NCI-H2196 (cell line): ENCODE data around the gene ITGA11.
A peak's percentile ranks its signal among the peaks of the same experiment; 100 is the strongest.
"Not testable (repeated sequence)": the region's sequence is repeated elsewhere in the genome, so short reads cannot be mapped to it uniquely, and the experiment has no call there.

Experiments
- DNase-seq: peaks from one replicate; lab custom pipeline; 2025; ENCODE audit not compliant: unreplicated experiment; lab: John Stamatoyannopoulos, UW

ITGA11 gene

DNA sequence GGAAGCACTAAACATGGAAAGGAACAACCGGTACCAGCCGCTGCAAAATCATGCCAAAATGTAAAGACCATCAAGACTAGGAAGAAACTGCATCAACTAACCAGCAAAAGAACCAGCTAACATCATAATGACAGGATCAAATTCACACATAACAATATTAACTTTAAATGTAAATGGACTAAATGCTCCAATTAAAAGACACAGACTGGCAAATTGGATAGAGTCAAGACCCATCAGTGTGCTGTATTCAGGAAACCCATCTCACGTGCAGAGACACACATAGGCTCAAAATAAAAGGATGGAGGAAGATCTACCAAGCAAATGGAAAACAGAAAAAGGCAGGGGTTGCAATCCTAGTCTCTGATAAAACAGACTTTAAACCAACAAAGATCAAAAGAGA is 34.0 kb downstream of the ITGA11 start:
- DNase-seq: not testable (repeated sequence)

DNA sequence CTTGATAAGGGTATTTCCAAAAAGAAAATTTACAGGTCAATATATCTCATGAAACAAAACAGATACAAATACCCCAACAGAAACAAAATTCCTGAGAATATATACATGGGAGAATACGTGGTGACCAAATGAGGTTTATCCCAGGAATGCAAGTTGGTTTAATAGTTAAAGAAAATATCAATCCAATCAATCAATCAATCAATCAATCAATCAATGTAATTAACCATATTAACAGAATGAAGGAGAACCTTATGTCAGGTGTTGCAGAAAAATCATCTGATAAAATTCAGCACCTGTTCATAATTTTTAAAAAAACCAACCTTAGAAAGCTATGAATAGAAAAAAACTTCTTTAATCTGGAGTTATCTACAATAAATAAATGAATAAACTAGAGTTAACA is 35.9 kb downstream of the ITGA11 start:
- DNase-seq: no peak

DNA sequence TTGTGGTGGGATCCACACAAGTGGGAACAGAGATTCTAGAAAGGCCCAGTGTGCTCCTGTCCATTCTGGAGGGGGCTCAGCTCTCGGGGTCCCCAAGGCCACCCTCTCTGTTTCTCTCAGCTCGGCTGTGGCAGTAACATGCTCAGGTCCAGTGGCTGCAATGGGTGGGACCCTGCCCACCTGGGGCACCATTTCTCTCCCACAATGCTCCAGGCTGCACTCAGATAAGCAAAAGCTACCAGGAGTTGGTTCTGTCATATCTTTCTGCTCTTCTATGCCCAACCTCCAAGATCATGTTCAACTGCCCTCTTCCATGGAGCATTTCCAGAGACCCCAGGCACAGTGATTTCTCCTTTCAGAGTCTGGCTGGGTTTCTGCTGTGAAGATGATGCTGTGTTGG is 40.8 kb downstream of the ITGA11 start:
- no peak for DNase-seq

DNA sequence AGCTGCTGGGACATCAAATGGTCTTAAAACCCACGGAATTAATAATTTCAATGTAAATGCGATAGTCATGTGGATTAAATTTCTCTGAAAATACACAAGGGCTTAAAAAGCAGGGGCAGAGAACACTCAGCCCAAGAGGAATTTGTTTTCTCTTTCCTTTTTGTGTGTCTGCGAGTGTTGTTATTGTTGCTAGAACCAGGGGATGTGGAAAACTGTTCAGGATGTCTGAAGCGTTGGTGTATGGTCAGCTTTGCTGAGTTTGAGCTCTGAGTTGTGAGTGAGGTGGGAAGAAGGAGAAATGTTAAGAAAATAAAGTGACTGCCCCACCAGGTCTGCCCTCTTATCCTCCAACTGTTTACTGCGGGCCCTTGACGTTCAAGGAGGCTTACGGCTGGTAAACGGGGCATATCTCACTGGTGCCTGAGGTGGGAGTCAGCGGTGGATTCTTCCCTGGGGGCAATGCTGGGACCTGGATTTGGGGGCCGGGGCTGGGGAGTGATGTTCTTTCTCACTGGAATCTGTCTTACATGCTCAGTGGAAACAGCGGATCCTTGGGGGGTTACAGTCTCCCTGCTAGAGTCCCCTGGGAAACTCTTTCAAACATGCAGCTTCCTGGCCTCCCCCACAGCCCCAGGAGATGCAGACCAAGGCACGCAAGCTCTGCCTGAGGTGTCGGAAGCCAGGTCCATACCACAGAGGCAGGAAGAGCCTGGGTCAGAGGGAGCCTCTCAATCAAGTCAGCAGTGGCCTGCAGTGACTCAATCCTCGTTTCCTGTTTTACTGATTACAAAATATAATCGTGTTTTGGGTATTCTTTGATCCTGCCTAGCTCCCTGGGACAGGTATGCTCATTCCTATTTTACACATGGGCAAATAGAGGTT is 41.8 kb downstream of the ITGA11 start:
- no peak for DNase-seq

DNA sequence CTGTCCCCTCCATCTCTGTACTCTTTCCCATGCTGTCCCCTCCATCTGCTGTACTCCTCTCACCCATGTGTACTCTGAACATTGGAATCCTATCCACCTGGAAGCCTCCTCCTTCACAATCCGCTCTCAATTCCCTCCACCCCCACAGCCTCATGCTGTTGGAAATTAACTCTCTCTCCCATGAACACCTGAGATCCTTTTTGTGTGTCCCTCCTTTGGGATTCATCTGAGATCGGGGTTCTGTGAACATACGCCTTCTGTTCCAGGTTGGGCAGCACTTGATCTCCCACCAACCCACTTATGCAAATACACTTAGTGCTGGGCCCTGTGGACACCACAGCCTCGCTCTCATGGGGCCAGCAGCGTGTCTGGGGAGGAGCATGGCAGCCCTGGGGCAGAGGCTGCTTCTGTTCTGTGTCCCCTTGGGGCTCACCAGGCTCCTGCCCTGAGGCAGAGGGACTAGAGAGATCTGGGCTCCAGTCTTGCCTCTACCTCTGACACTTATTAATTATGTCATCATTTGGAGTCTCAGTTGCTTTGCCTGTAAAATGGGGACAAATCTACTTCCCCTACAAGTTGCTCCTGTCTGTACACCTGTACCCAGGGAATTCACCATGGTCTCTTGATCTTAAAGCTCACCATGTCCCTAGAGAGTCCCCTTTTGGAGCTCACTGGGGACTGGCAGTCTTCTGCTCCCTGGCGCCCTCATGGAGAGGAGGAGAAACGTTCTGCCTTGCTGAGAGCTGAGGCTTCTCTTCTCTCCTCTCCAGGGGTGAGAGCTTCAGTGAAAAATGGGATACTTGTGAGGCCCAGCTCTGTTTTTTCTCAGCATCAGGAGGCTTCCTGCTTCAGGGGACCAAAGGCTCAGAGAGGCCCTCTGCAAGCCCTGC is 42.7 kb downstream of the ITGA11 start:
- DNase-seq: no peak

DNA sequence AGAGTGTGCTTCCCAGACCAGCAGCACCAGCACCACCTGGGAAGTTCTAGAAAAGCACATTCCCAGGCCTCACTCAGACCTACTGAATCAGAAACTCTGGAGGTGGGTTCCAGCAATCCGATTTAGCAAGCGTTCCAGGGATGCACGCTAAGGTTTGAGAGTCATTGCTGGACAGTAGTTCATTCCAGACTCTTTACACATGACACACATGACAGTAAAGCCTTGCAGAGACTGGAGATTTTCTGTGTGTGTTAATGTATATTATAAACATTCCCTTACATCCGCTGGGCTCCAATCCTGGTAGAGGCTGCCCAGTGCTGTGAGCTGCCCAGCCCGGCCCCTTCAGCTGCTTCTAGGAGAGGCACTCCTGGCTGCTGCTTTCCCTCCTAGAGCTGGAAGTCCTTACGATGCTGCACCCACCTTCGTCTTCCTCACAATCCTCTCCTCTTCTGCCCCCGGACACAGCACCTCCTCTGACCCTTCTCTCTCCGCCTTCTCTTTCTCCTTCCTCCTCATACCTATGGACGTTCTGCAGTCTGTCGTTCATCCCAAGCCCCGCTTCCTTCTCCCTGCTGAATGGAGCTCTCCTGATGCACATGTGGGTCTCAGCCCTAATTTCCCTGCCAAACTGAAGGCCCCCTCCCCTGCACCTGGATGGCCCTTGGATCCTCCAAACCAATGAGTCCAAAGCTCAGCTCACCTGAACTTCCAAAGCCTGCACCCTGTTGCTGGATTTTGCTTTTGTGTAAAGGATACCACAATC is 44.4 kb downstream of the ITGA11 start:
- no peak for DNase-seq

DNA sequence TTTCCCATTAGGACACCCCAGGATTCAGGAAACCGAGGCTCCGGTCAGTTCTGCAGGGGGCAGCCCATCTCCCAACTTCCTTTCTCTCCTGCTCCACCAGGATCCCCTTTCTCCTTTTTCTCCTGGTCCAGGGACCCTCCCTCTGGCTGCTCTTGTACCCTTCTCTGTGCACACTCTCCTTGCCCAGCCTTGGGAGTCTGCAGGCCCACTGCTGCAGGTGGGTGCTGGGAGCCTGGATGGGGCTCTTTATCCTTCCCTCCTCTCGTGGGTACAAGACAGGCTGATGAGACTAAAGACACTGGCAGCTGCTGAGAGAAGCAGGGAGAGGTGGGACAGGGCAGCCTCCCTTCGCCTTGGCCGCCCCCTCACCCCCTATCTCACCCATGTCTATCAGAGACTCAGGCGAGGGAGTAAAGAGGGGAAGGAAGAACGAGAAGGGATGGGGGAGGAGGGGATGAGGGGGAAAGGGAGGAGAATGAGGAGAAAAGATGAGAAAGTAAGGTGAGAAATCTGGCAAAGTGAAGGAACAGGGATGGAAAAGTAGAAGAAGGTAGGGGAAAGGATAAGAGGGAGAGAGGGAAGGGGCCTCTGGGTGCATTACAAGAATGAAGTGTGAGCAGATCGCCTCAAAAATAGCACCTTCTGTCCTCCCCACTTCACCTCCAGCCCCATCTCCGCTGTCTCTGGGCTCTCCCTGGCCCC is 45.2 kb downstream of the ITGA11 start:
- no peak for DNase-seq

DNA sequence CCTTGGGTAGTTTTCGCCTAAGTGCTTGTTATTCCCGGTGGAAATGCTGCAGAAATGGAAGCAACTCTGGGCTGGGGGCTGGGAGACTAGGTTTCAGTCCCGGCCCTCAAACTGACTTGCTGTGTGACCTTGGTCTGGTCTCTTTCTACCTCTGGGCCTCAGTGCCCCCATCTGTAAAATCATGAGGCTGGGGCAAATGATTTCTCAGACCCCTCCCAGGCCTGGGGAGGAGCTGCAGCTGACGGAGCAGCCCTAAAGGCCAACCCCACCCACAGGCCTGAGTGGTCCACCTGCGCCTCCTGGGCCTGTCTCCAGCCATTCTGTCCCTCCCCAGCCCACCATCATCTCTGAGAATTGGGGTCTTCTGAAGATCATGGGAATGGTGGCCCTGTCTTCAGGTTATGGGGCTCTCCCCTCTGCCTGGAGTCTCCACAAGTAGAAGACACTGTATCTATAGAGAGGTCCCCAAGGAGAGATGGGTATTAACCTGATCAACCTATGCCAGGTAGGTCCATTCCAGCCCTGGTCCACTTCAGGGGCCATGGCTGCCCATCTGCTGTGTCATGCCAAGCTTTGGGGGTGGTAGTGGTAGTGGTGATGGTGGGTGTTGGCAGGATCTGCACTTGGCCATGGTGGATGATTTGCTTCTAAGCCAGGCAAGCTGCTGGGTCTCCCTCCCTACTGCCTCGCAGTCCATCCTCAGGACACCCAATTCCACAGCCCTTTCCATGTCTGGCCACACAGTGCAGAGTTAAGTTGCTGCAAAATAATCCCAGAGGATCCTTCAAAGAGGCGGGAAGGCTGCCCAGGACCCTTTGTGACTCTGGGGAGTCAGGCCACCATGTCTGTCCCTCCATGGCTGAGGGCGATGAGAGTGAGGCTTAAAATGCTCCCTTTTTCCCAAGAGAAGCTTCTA is 46.0 kb downstream of the ITGA11 start:
- DNase-seq: no peak

DNA sequence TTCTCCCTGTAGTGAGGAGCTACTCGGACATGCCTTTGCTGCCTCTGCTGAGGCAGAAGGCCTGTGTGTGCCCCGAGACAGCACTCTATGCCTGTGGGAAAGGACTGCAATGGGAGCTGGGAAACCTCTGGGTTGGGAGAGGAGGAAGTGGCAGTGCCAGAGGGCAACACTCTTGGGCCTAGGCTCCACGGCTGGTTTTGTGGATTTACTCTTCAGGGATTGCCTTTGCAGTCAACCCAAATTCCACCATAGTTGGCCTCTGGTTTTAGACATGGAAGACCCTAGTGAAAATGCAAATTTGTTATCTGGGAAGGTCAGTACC is 46.8 kb downstream of the ITGA11 start:
- no peak for DNase-seq

DNA sequence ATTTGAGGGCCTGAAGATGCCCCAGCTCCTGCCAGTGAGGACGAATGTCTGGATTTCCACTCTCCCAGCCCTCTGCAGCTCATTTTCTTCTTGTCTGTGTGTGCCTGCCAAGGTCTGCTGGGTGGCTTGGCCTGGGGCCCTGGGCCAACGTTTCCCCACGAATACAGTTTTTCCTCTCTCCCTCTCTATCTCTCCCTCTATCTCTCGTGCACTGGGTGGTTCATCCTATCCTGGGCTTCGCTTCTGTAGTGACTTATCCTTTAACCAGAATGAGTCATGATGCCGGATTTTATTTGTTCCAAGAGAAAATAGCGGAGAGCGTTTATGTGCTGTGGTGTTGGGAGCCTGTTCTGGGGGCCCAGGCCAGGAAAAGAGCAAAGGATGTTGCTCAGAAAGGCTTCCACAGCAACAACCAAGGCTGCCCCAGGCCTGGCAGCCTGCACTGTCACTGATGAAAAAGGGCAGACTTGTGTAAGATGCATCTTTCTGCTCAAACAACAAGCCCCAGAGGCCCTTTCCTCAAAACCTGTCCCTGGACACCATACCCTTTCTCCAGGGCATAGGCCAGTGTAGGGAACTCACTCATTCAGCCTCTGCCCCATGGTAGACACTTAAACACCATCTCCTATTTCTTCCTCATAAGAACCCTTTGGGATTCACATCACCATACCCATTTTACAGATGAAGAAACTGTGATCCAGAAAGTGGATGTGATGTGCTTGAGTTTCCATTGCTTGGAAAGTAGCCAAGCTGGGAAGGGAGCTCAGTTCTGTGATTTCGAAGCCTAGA is 47.3 kb downstream of the ITGA11 start:
- no peak for DNase-seq

DNA sequence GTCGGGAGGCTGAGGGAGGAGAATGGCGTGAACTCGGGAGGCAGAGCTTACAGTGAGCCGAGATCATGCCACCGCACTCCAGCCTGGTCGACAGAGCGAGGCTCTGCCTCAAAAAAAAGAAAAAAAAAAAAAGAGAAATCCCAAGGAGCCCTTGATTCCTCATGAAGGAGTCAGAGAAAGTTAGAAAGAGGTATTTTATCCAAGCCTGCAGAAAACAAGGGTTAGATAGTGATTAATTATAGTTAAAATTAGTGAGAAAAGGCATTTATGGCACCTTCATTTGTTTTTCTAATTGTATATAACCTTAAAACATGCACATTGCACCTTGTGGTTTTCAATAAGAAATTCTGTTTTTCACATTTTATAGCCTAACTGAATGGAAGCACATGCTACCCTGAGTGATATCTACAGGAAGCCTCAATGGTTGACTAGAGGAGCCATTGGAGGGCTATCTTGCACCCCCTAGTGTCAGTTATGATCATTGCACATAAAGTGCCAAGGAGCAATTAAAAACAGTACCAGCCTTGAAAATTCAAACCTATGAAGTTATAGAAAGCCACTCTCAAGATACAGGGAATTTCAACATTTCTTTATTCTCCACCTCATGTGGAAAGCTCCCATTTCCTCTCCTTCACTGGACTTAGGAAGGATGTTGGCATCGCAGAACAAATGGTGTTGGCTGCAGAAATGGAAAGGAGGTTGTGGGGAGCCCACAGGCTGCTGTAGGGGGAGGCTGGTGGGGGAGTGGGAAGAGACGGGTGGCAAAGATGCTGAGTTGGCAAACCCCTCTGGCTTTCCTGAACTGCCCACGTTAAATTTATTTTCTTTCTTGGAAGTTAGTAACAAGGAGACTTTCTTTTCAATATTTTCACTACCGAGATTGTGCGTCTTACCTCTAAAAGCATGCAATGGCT is 48.5 kb downstream of the ITGA11 start:
- DNase-seq: peak; percentile 18

DNA sequence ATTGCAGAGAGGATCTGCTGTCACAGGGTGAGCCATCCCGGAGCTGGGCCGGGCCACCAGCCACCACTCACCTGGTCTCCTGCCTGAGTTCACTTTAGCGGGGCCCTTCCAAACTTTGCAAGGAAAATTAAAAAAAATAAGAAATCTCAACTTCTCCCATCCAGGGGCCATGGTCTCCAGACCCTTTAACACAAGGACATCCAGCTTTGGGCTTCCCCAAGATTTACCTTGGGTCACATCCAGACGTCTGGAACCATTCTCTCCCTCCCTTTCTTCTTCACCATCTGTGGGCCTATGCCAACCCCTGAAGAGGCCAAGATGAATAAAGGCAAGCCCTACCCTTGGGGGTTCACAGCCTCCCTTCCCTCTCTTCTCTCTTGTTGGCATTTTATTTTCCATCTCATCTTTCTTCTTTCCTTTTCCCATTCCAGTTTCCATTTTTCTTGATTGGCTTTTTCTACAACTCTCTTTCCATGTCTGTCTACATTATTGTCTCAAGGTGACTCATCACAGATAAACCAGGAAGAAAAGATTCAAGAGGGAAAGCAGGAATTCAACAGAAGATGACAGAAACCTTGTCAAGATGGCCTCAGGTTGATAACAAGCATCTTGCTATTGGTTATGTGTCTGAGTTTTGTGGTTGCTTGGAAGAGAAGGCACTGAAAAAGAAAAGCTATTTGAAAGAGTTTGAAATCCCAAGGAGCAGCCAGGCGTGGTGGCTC is 49.5 kb downstream of the ITGA11 start:
- DNase-seq: no peak

DNA sequence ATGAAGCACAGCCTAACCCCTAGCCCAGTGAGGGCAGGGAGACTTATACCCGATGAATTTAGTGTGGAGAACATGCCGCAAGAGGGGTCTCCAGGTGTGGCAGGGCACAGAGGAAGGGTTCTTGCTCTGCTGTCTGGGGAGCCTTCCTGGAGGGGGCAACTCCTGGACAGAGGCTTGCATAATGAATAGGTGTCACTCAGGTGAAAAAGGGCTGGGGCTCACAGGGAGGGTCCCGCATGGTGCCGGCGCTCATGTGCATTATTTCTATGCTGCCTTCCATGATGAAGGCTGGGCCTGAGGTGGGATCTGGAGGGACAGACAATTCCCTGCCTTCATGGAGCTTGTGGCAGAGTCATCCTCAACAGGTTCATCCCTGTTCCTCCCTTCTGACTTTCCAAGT is 51.5 kb downstream of the ITGA11 start:
- DNase-seq: no peak

DNA sequence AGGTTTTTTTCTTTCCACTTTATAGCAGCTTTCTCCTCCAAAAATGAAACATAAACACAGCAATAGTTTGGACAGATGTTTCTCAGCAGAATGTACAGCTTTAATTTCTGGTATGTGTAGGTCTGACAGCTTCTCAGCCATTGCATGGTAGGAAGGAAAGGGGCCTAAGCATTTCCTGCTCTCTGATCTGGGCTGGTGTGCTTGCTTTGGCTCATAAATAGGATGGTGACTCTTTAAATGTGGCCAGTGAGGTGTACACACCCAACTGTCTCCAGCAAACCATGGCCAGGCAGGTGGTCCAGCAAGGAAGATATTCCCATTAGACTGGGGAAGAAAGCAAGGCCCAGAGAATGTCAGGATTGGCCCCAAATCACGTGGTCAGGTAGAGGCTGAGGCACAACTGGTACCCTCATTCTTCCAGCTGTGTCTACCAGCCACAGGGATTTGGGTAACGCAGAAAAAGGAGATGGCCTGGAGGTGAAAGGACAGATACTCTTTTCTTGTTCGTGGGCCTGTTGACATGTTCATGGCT is 52.1 kb downstream of the ITGA11 start:
- no peak for DNase-seq

DNA sequence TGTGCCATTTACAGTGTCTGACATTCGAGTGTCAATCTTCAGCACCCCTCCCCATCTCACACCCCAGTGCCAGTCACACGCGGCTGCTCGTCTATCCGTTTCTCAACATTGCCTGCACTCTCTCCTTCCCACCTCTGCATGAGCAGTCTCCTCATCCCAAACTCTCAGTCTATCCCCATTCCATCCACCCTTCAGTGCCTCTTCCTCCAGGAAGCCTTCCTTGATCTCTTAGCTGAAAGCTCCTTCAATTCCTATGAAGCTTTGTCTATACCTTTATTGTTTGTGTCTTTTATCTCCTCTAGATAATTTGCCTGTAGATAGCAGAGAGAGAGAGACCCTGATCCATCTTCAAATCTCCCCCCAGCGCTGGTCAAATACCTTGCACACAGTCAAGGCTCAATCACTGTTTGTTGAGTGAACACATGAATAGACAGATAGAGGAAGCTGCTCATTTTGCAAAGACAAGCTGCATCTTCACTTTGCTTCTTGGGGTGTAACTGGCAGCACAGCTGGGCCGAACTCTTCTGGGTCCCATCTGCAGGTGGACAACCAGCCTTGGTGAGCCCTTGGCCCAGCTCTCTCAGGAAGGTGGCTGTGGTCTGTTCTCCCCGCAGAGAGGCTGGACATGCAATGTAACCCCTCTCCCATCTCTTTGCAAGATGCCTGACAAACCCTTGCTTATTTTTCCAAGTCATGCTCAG is 52.8 kb downstream of the ITGA11 start:
- DNase-seq: no peak

DNA sequence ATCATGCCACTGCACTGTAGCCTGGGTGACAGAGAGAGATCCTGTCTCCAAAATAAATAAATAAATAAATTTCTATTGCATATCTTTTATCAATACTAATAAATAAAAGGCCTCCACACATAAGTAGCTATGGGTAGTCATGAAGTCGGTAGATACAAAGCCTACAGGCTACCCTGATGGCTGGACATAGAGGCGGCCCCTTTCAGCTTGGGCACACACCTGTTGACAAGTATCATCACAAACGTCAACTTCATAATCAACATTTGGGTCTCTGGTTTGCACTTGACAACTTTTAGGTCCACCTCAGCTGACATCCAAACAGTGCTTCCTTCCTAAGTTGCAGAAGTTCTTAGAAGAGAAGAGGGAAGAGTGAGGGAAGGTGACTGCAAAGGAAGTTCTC is 53.4 kb downstream of the ITGA11 start:
- no peak for DNase-seq

DNA sequence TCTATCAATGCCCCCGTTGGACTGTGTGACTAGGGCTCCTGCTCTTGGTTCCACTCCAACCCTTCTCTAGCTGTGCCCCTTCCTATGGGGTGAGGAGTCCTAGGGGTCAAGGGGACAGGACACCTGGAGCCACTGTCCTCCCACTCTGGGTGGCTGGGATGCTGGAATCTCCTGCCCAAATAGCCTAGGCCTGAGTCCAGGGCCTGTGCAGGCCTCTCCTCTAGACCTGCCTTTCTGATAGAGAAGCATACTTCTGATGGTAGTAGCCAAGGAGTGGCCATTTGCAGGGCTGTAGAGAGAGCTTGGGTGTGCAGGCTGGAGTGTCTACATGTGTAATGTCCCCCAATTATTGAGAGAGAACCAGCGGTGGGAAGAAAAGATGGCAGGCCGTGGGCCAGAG is 54.2 kb downstream of the ITGA11 start:
- no peak for DNase-seq
